H9 (cell line): ENCODE data around the gene ATN1. TPM values are rescaled to one million over a fixed set of nuclear protein-coding genes. Genes with fewer than 3 reads are reported as not detected.

ENCODE experiments used
- DNase-seq: peaks from one replicate; pipeline ENCODE4 v3.0.0-alpha.2; 2017
- H2AFZ ChIP-seq: one replicate; pipeline ENCODE4 v1.6.1; 2013; ENCODE audit warnings: mild to moderate bottlenecking, low read length, control low read depth, moderate library complexity
- H2AK5ac ChIP-seq: 2 replicates; pipeline ENCODE4 v1.6.1; 2013; ENCODE audit warnings: low read length, control low read depth, mixed read lengths; ENCODE audit not compliant: insufficient read length
- H2BK120ac ChIP-seq: one replicate; pipeline ENCODE4 v1.6.1; 2013; ENCODE audit warnings: low read depth, mild to moderate bottlenecking, low read length, control low read depth, inconsistent platforms; ENCODE audit not compliant: poor library complexity, severe bottlenecking
- H2BK12ac ChIP-seq: 2 replicates; pipeline ENCODE4 v1.6.1; 2013; ENCODE audit warnings: low read length, control low read depth, mixed read lengths, low read depth; ENCODE audit not compliant: insufficient read length
- H2BK15ac ChIP-seq: 2 replicates; pipeline ENCODE4 v1.6.1; 2013; ENCODE audit warnings: low read depth, low read length, control low read depth
- H2BK20ac ChIP-seq: one replicate; pipeline ENCODE4 v1.6.1; 2013; ENCODE audit warnings: low read depth, mild to moderate bottlenecking, low read length, control low read depth, inconsistent platforms; ENCODE audit not compliant: poor library complexity, severe bottlenecking
- H2BK5ac ChIP-seq: 2 replicates; pipeline ENCODE4 v1.6.1; 2013; ENCODE audit warnings: low read length, control low read depth, mixed read lengths; ENCODE audit not compliant: insufficient read length
- H3K14ac ChIP-seq: 2 replicates; pipeline ENCODE4 v1.6.1; 2013; ENCODE audit warnings: low read length, control low read depth; ENCODE audit not compliant: insufficient read depth
- H3K18ac ChIP-seq: 2 replicates; pipeline ENCODE4 v1.6.1; 2013; ENCODE audit warnings: low read depth, mild to moderate bottlenecking, mixed read lengths, low read length, control low read depth; ENCODE audit not compliant: insufficient read length
- H3K23ac ChIP-seq: 2 replicates; pipeline ENCODE4 v1.6.1; 2013; ENCODE audit warnings: low read length, control low read depth, mixed read lengths, low read depth; ENCODE audit not compliant: insufficient read length
- H3K23me2 ChIP-seq: 2 replicates; pipeline ENCODE4 v1.6.1; 2013; ENCODE audit warnings: low read depth, mild to moderate bottlenecking, mixed read lengths, low read length, control low read depth; ENCODE audit not compliant: insufficient read length, poor library complexity, severe bottlenecking
- H3K27ac ChIP-seq: 2 replicates; pipeline ENCODE4 v1.5.1; 2013; ENCODE audit warnings: low read length, control low read depth, mixed read lengths, low read depth; ENCODE audit not compliant: insufficient read length
- H3K27me3 ChIP-seq: 2 replicates; pipeline ENCODE4 v1.6.1; 2013; ENCODE audit warnings: low read length, control low read depth, inconsistent platforms; ENCODE audit not compliant: insufficient read depth
- H3K4ac ChIP-seq: 2 replicates; pipeline ENCODE4 v1.6.1; 2013; ENCODE audit warnings: low read depth, mild to moderate bottlenecking, control low read depth, inconsistent platforms, low read length, moderate library complexity
- H3K4me1 ChIP-seq: 2 replicates; pipeline ENCODE4 v1.6.1; 2013; ENCODE audit warnings: low read length, control low read depth, inconsistent platforms; ENCODE audit not compliant: insufficient read depth
- H3K4me2 ChIP-seq: 2 replicates; pipeline ENCODE4 v1.6.1; 2013; ENCODE audit warnings: low read length, control low read depth, mixed read lengths; ENCODE audit not compliant: insufficient read length, insufficient read depth
- H3K56ac ChIP-seq: 2 replicates; pipeline ENCODE4 v1.6.1; 2013; ENCODE audit warnings: low read depth, mild to moderate bottlenecking, mixed read lengths, low read length, control low read depth; ENCODE audit not compliant: insufficient read length
- H3K79me1 ChIP-seq: 2 replicates; pipeline ENCODE4 v1.6.1; 2013; ENCODE audit warnings: low read depth, mild to moderate bottlenecking, moderate library complexity, low read length, control low read depth, inconsistent platforms; ENCODE audit not compliant: insufficient read depth, poor library complexity, severe bottlenecking
- H3K79me2 ChIP-seq: 2 replicates; pipeline ENCODE4 v1.6.1; 2013; ENCODE audit warnings: low read length, control low read depth, inconsistent platforms; ENCODE audit not compliant: insufficient read depth
- H3K9ac ChIP-seq: 2 replicates; pipeline ENCODE4 v1.6.1; 2013; ENCODE audit warnings: low read length, control low read depth, mixed read lengths; ENCODE audit not compliant: insufficient read length; ENCODE audit errors: extremely low read depth
- H3K9me3 ChIP-seq: one replicate; pipeline ENCODE4 v1.6.1; 2013; ENCODE audit warnings: low read depth, low read length, inconsistent platforms; ENCODE audit not compliant: control insufficient read depth
- H3T11ph ChIP-seq: one replicate; pipeline ENCODE4 v1.6.1; 2013; ENCODE audit warnings: mild to moderate bottlenecking, low read length, control low read depth, inconsistent platforms
- H4K20me1 ChIP-seq: one replicate; pipeline ENCODE4 v1.6.1; 2013; ENCODE audit not compliant: control insufficient read depth, insufficient read length, insufficient read depth
- H4K5ac ChIP-seq: 2 replicates; pipeline ENCODE4 v1.6.1; 2013; ENCODE audit warnings: low read depth, mild to moderate bottlenecking, mixed read lengths, low read length, control low read depth; ENCODE audit not compliant: insufficient read length
- H4K8ac ChIP-seq: replicated peaks from 2 replicates; pipeline ENCODE4 v1.6.1; 2013; ENCODE audit warnings: low read length, control low read depth, mixed read lengths, low read depth; ENCODE audit not compliant: insufficient read length
- H4K91ac ChIP-seq: 2 replicates; pipeline ENCODE4 v1.6.1; 2013; ENCODE audit warnings: low read depth, mild to moderate bottlenecking, moderate library complexity, mixed read lengths, low read length, control low read depth; ENCODE audit not compliant: insufficient read length
- H3K27ac Mint-ChIP-seq, 3 experiments: 2 replicates in 2 of 3; 3 replicates in 1 of 3; pipeline ENCODE4 v1.8.0; 2020 to 2021; ENCODE audit warnings: mixed read lengths in 3 of 3, mild to moderate bottlenecking in 1 of 3, moderate library complexity in 1 of 3
- H3K27me3 Mint-ChIP-seq: 2 replicates; pipeline ENCODE4 v1.8.0; 2021; ENCODE audit warnings: low read depth, mild to moderate bottlenecking, moderate library complexity, mixed read lengths
- H3K36me3 Mint-ChIP-seq, 3 experiments: 2 replicates in 2 of 3; 3 replicates in 1 of 3; pipeline ENCODE4 v1.8.0; 2020 to 2021; ENCODE audit warnings: low read depth in 3 of 3, mixed read lengths in 3 of 3; ENCODE audit not compliant: insufficient read depth in 1 of 3
- H3K4me1 Mint-ChIP-seq, 2 experiments: 2 replicates each; pipeline ENCODE4 v1.8.0; 2020; ENCODE audit warnings: mixed read lengths in 2 of 2
- H3K4me3 Mint-ChIP-seq, 2 experiments: 2 replicates in 1 of 2; 3 replicates in 1 of 2; pipeline ENCODE4 v1.8.0; 2020 to 2021; ENCODE audit warnings: mild to moderate bottlenecking in 2 of 2, mixed read lengths in 2 of 2, moderate library complexity in 1 of 2
- H3K9me3 Mint-ChIP-seq, 2 experiments: 2 replicates in 1 of 2; 3 replicates in 1 of 2; pipeline ENCODE4 v1.8.0; 2020; ENCODE audit warnings: mild to moderate bottlenecking in 2 of 2, mixed read lengths in 2 of 2, moderate library complexity in 1 of 2
- CTCF ChIP-seq: fragments of 200-600 bp; sonication (generic); conservative IDR thresholded peaks from 3 replicates; pipeline ENCODE4 v1.8.0; 2021; ENCODE audit warnings: antibody characterized with exemption, mild to moderate bottlenecking
- WGBS: extraction: QIAGEN DNeasy Blood & Tissue Kit; methylation state at CpG from one replicate; pipeline ENCODE4 v1.1.7; 2013; ENCODE audit warnings: missing lambda C conversion rate, low lambda C conversion rate, mixed read lengths; ENCODE audit not compliant: insufficient read length; ENCODE audit errors: extremely low coverage; 5-methylcytosine and 5-hydroxymethylcytosine counted together
- total RNA-seq: library from RNA; stranded (reverse); gene quantifications from 2 replicates; pipeline ENCODE4 v1.2.1, GENCODE V29; 2021

The ATN1 gene
- total RNA-seq, 1 experiment from 2014 or later: 103 TPM

DNA sequence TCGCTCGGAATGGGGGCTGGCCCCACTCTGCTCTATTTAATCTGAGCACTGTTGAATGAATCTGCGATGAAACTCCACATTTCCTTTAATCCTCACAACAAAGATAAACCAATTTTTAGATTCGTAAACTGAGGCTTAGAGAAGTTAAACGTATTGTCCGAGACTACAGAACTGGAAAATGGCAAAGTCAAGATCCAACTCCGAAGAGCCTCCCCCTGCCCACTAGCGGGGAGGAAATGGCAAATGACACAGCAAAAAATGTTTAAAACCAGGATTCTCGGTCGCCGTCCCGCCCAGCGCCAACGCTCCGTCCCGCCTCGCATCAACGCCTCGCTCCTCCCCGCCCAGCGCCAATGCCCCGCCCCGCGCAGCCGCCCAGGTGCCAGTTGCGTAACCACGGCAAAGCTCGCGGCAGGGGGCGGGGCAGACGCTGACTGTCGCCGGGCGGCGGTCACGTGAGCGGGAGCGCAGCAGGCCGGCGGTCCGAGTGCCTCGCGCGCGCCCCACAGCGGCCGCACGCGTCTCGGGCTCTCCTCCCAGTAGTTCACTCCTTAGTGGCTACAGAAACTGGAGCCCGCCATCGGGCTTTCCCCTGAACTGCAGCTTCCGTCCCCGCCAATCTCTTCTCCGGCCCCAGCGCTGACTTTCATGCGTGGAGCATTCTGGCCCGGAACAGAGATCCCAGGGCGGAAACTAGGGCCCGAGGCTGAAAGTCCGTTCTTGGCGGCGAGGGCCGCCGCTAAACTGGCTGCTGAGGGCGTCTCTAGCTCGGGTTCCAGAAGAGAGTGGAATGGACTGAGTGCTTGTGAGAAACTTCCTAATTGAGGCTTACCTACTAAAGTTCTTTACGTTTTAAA, 36.7 kb upstream of the ATN1 start:
- Histone ChIP-seq H3K79me1 (no peaks in the 10 kb centered on the region), H3K79me2 (no peaks in the 10 kb centered on the region), H4K91ac (no peak overlapping the region), H3K4me1 (peaks cover 3% of the 10 kb centered on the region; the same call in 1 of the 2 replicates), H3K4me2 (peak overlapping the region; percentile 67), H4K8ac (no peak overlapping the region), H4K5ac (no peak overlapping the region), H3K27me3 (no peaks in the 10 kb centered on the region), H3K27ac (peak overlapping the region; percentile 84), H2BK12ac (peak overlapping the region; percentile 51), H3K23me2 (peaks cover 6% of the 10 kb centered on the region), H2BK120ac (no peak overlapping the region), H3K56ac (no peak overlapping the region), H2AFZ (no peak overlapping the region), H3K18ac (peak overlapping the region; percentile 94), H2AK5ac (no peak overlapping the region), H2BK15ac (no peak overlapping the region), H3K14ac (peak overlapping the region; percentile 92), H3K23ac (no peak overlapping the region), H4K20me1 (no peaks in the 10 kb centered on the region), H2BK20ac (no peak overlapping the region), H2BK5ac (peak overlapping the region; percentile 1), H3K4ac (no peak overlapping the region; the same call in 1 of the 2 replicates), H3K9ac (peak overlapping the region; percentile 77), H3T11ph (no peak overlapping the region), H3K9me3 (no peaks in the 10 kb centered on the region)
- no CpG with 5 or more reads among the region's 68 CpGs for WGBS
- TF ChIP-seq CTCF: peak; percentile 95
- Mint-ChIP-seq H3K4me3 (peak overlapping the region; percentile 57 to 79), H3K27me3 (no peaks in the 10 kb centered on the region), H3K27ac (peak overlapping the region; percentile 96 to 99 (median 98)), H3K9me3 (peaks cover 0 to 3% of the 10 kb centered on the region in 2 experiments; a peak in 2 of 5 replicates), H3K36me3 (peaks cover 0 to 12% (median 12%) of the 10 kb centered on the region in 3 experiments; a peak in 5 of 7 replicates), H3K4me1 (peaks cover 22 to 34% of the 10 kb centered on the region in 2 experiments)
- peak; percentile 99 for DNase-seq
